ENCODE data around the gene CPA5. TPM values are rescaled to one million over a fixed set of nuclear protein-coding genes. Genes with fewer than 3 reads are reported as not detected.
"Not testable (repeated sequence)": the region's sequence is repeated elsewhere in the genome, so short reads cannot be mapped to it uniquely, and the experiment has no call there.

The CPA5 gene
- total RNA-seq (2014; rRNA removed; shearing (Covaris generic)) = not detected in 2 replicates

GRCh38 chr7:130344271-130344866 lies at the start of gene CPA5:
TSS of gene CPA5 (plus strand) at chr7:130344816. CDS start at chr7:130346486, 1,670 bp downstream.
- DNase-seq (ENCODE audit: low spot score) = no peak

GRCh38 chr7:130296221-130296951 lies 48.2 kb upstream of the CPA5 start:
- no peak for DNase-seq (ENCODE audit: low spot score)

DNA sequence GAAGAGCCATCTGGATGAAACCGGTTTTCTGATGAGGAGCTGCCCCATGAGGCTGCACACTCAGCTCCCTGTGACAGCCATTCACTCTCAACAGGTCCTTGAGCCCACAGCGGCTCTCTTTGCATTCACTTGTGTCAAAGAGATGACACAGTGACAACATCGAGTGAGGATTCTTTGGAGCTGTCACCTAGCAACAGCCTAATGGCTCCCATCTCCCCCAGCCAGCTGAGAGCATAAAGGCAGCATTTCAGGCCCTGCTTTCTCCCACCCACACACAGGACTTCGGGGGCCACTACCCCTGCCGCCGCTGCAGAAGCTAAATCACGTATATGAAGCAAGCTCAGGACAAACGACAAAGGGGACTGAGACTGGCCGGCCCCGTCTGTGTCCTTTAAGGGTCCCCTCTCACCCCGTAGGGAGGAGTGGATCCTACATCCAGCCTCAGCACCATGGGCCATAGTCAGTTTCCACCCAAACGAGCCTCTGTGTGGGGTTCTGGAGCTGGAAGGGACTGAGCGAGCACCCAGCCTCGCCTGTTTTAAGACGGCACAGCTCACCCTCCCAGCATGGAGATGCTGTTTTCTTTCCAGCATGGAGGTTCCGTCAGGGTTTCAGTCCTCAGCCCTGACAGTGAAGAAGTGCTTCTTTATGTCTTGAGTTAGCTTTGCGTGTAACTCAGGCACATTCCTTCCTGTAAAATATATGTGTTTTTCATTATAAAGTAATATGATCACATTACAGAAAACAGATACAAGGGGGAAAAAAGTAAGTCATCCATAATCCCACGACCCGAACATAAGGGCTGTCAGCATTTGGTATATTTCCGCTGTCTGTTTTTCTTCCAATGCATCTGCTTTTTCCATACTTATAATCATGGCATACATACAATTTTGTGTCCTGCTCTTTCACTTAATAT lies 46.7 kb upstream of the CPA5 start:
- DNase-seq (ENCODE audit: low spot score) = no peak

DNA sequence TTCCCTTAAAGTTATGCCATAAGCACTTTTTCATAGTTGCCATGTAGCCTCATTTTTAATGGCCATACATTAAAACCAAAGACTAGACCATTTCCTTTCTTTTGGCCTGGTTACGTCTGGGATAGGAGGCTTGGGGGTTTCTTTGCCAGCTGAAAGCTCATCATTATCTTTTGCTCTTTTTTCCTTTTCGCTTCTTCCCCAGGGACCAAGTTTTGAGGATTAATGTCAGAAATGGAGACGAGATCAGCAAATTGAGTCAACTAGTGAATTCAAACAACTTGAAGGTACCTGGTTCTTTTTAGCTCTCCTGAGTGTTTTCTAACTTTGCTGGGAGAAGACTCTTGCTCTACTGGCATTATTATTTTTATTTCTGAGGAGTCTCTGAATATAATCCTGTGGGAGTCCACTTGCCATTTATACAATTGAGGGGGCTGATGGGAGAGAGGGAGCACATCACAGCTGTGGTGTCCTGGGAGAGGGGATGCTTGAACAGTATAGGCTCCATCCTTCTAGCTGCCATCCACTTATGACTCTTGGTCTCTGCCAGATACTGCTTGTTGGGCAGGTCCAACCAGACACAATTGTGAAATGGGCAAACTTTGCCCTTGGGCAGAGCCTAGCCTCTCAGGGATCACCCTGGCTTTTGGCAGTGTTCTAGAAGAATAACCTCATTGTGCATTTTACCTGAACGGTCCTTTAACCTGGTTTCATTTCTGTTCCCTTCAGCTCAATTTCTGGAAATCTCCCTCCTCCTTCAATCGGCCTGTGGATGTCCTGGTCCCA lies 45.9 kb upstream of the CPA5 start:
- no peak for DNase-seq (ENCODE audit: low spot score)

- DNase-seq (ENCODE audit: low spot score) = no peak
Measured at GRCh38 chr7:130299866-130300265, 44.8 kb upstream of the CPA5 start.

DNA sequence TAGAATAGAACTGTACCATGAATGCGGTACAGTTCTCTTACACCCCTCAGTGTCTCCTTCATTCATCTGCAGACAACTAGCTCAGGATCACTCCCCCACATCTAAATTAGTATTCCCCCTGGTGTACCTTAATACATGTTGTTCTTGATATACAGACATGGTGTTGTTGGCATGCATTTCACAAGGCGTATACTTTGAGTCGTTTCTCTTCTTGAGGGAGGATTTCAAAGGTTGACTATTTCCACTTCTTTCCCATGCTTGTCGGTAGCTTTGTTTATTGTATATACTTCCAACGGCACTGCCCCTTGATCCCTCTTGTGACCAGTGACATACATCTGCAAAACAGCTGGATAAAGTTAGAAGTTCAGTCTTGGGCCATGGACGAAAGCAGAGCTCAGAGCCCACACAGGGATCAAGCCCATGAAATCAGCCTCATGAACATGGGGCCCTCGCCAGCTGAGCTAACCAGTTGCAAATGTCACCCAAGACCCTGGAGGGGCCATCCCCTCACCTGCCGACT lies 43.1 kb upstream of the CPA5 start:
- DNase-seq (ENCODE audit: low spot score) = no peak

DNA sequence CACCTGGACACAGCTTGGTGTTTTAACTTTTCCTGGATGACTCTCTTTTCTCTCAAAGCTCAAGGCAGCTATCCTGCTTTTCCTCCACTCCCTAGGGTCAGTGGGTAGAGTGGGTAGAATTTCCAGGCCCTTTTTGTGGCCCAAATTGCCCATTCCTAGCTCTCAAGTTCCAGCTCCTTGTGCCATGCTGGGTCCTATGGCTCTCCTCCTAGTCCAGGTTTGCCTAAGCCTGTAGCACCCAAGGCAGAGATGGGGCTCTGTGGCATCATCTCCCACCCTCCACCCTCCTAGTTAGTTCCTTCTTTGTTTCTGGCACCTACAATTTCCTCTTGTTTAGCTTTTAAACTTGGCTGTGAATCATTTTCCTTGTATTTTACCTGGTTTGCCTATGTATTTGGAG lies 42.0 kb upstream of the CPA5 start:
- no peak for DNase-seq (ENCODE audit: low spot score)

DNA sequence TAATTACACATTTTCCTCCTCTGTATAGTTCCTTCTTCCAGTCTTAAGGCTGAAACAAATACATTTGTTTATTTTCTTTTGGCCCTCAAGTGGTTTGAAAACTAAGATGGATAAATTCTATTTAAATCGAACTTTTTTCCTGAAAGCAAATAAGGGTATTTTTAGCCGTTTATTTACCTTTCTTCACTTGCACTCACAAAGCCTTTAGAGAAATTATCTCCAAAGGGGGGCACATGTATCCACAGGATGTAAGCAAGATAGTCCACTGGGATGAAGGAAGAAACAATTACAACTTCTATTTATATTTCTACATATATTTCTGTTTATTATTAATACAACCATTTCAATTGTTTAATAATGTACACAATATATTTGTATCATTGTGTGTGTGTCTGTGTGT lies 41.5 kb upstream of the CPA5 start:
- no peak for DNase-seq (ENCODE audit: low spot score)

DNA sequence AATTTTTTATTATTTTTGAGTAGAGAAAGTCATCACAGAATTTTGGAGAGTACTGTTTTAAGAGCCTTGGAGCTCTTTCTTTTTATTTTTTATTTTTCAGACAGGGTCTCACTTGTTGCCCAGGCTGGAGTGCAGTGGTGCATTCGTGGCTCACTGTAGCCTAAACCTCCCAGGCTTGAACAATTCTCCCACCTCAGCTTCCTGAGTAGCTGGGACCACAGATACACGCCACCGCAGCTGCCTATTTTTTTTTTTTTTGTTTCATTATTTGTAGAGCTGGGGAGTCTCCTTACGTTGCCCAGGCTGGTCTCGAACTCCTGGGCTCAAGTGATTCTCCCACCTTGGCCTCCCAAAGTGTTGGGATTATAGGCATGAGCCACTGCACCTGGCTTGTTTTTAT lies 41.1 kb upstream of the CPA5 start:
- DNase-seq (ENCODE audit: low spot score) = no peak

GRCh38 chr7:130303982-130304381 lies 40.6 kb upstream of the CPA5 start:
- DNase-seq (ENCODE audit: low spot score) = no peak

GRCh38 chr7:130304878-130305277 lies 39.7 kb upstream of the CPA5 start:
- no peak for DNase-seq (ENCODE audit: low spot score)

- no peak for DNase-seq (ENCODE audit: low spot score)
Measured at GRCh38 chr7:130305433-130306042, 39.1 kb upstream of the CPA5 start.

DNA sequence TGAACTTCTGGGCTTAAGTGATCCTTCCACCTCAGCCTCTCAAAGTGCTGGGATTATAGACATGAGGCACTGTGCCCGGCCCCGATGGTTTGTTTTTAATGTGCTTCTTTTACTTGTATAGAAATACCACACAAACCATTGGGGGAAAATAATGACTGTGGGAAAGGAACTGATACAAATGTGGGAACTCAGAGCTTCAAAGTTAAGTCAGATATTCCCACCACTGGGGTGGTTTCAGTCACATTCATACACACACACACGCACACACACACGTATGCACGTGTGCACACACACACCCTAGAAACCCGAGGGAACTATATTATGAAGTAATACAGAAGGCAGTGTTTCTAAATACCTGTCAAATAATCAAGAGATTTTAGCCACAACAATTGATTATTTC lies 34.6 kb upstream of the CPA5 start:
- no peak for DNase-seq (ENCODE audit: low spot score)

DNA sequence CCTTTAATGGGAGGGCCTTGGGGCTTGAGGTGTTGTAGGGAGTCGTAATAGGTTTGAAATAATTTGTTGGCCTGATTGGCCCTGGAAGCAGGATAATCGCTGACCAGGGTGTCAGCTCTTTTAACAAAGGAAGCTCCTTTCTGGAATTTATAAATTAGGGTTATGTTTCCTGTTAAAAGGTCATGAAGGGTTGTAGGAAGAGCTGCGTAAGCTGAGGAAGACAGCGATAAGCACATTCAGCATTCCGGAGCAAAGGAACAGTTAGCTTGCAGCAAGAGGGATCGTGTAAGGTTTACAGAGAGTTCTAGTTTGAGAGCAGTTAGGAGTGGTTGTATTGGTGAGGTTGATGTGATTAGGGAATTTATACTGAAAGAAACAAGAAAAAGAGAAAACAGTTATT lies 30.3 kb upstream of the CPA5 start:
- no peak for DNase-seq (ENCODE audit: low spot score)

DNA sequence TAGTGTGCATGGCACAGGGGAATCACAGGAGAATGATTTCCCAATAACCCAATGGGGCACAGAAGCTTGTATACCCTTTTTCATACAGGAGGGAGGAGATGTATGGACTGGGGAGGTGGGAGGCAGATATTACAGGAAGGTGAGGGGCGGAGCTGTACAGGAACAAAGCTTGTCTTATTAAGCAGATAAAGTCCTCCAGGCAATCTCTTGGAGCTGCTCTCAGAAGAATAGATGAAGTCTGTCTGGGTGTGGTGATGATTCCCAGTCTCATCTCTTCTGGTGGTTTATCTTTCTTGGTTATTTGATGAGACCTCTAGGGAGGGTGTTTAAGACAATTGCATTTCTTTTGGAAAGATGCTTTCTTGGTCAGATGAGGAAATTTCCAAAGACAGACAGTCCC lies 25.1 kb upstream of the CPA5 start:
- no peak for DNase-seq (ENCODE audit: low spot score)

- DNase-seq (ENCODE audit: low spot score) = not testable (repeated sequence)
Measured at GRCh38 chr7:130321542-130322229, 22.9 kb upstream of the CPA5 start.

DNA sequence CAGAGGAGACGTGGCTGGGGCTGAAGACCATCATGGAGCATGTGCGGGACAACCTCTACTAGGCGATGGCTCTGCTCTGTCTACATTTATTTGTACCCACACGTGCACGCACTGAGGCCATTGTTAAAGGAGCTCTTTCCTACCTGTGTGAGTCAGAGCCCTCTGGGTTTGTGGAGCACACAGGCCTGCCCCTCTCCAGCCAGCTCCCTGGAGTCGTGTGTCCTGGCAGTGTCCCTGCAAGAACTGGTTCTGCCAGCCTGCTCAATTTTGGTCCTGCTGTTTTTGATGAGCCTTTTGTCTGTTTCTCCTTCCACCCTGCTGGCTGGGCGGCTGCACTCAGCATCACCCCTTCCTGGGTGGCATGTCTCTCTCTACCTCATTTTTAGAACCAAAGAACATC lies 22.0 kb upstream of the CPA5 start:
- DNase-seq (ENCODE audit: low spot score) = no peak

GRCh38 chr7:130324306-130324943 lies 20.2 kb upstream of the CPA5 start:
- DNase-seq (ENCODE audit: low spot score) = no peak

DNA sequence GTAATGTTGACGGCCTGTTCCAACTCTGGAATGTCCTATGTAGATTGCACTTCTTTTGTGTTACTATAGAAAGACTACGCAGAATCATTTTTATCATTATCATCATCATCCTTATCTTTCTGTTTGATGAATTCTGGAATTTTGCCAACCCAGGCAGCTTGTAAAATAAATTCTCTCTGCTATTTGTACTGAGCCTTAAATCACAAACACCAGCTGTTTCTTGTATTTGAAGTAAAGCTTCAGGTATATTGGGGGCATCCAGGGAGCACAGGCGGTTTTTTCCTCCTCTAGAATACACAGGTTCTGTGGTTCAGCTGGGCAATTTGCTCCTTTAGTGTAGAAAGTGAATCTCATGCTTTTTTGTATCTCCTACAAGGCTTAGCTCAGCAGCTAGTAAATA lies 14.9 kb upstream of the CPA5 start:
- no peak for DNase-seq (ENCODE audit: low spot score)

Measured in H4 (cell line).